CD14-positive monocyte (primary cell): ENCODE data around the gene CRYZ. TPM values are rescaled to one million over a fixed set of nuclear protein-coding genes. Genes with fewer than 3 reads are reported as not detected.

Experiments
- DNase-seq, 3 donors: peaks; one replicate each; pipeline ENCODE4 v3.0.0-alpha.2; 2011 to 2022
- H2AFZ ChIP-seq: 2 replicates; pipeline ENCODE4 v1.6.0; 2012; ENCODE audit warnings: mild to moderate bottlenecking, low read depth, low read length, inconsistent platforms; ENCODE audit not compliant: insufficient read depth, poor library complexity, severe bottlenecking
- H3K27ac ChIP-seq, 2 donors: 1 replicate in 1 of 2; 2 replicates in 1 of 2; pipeline ENCODE4 v1.5.1; 2012 to 2013; ENCODE audit warnings: low read length in 2 of 2, control low read depth in 1 of 2, inconsistent platforms in 1 of 2, low read depth in 1 of 2, mild to moderate bottlenecking in 1 of 2
- H3K27me3 ChIP-seq, 2 donors: one replicate each; pipeline versions ENCODE4 v1.6.0 to v1.6.1; 2011 to 2013; ENCODE audit warnings: low read length in 2 of 2; ENCODE audit not compliant: control insufficient read depth in 2 of 2, insufficient read depth in 2 of 2
- H3K36me3 ChIP-seq, 2 donors: replicated peaks in 1 of 2; 1 replicate in 1 of 2; 2 replicates in 1 of 2; pipeline versions ENCODE4 v1.5.1 to v1.6.1; 2012 to 2013; ENCODE audit warnings: low read length in 2 of 2, control low read depth in 1 of 2, inconsistent platforms in 1 of 2, mild to moderate bottlenecking in 1 of 2; ENCODE audit not compliant: insufficient read depth in 2 of 2, control insufficient read depth in 1 of 2
- H3K4me1 ChIP-seq, 2 donors: 1 replicate in 1 of 2; 2 replicates in 1 of 2; pipeline versions ENCODE4 v1.5.1 to v1.6.1; 2012 to 2013; ENCODE audit warnings: low read length in 2 of 2, control low read depth in 1 of 2, inconsistent platforms in 1 of 2, mild to moderate bottlenecking in 1 of 2, moderate library complexity in 1 of 2; ENCODE audit not compliant: insufficient read depth in 2 of 2, control insufficient read depth in 1 of 2
- H3K4me2 ChIP-seq: replicated peaks from 2 replicates; pipeline ENCODE3; 2012; ENCODE audit warnings: low read length, moderate library complexity, mild to moderate bottlenecking; ENCODE audit not compliant: poor library complexity, severe bottlenecking; ENCODE audit errors: extremely low read depth
- H3K4me3 ChIP-seq, 3 experiments: fragments of 200-600 bp in 1 of 3; sonication (generic) in 1 of 3; replicated peaks in 1 of 3; 1 replicate in 2 of 3; 2 replicates in 1 of 3; pipeline ENCODE4 v1.5.1; 2011 to 2013; ENCODE audit warnings: low read length in 3 of 3, mild to moderate bottlenecking in 3 of 3, control low read depth in 2 of 3, low read depth in 2 of 3, inconsistent platforms in 1 of 3, moderate library complexity in 1 of 3
- H3K79me2 ChIP-seq: 2 replicates; pipeline ENCODE4 v1.6.0; 2012; ENCODE audit warnings: mild to moderate bottlenecking, control low read depth, inconsistent platforms, low read length, moderate library complexity; ENCODE audit not compliant: insufficient read depth
- H3K9ac ChIP-seq: 2 replicates; pipeline ENCODE4 v1.6.0; 2017; ENCODE audit warnings: low read length, mild to moderate bottlenecking; ENCODE audit not compliant: insufficient read depth, poor library complexity, severe bottlenecking
- H3K9me3 ChIP-seq, 2 donors: replicated peaks in 1 of 2; 1 replicate in 1 of 2; 2 replicates in 1 of 2; pipeline versions ENCODE4 v1.5.1 to v1.6.1; 2012 to 2013; ENCODE audit warnings: low read length in 2 of 2, control low read depth in 1 of 2; ENCODE audit not compliant: control insufficient read depth in 1 of 2, insufficient read depth in 1 of 2
- H4K20me1 ChIP-seq: 2 replicates; pipeline ENCODE4 v1.6.0; 2012; ENCODE audit warnings: mild to moderate bottlenecking, low read length, control low read depth, moderate library complexity; ENCODE audit not compliant: insufficient read depth
- H3K27ac Mint-ChIP-seq, 7 donors: one replicate each; pipeline ENCODE4 v1.8.0; 2020; ENCODE audit warnings: mild to moderate bottlenecking in 7 of 7, mixed read lengths in 7 of 7, moderate library complexity in 6 of 7, inconsistent platforms in 2 of 7
- H3K27me3 Mint-ChIP-seq, 3 donors: one replicate each; pipeline ENCODE4 v1.8.0; 2021 to 2022; ENCODE audit warnings: low read depth in 3 of 3, mild to moderate bottlenecking in 3 of 3, mixed read lengths in 3 of 3, moderate library complexity in 3 of 3, inconsistent platforms in 1 of 3
- H3K36me3 Mint-ChIP-seq, 2 donors: one replicate each; pipeline ENCODE4 v1.8.0; 2020; ENCODE audit warnings: mixed read lengths in 2 of 2, inconsistent platforms in 1 of 2, mild to moderate bottlenecking in 1 of 2
- H3K4me1 Mint-ChIP-seq: one replicate; pipeline ENCODE4 v1.8.0; 2020; ENCODE audit warnings: mild to moderate bottlenecking, mixed read lengths
- H3K4me3 Mint-ChIP-seq, 2 donors: one replicate each; pipeline ENCODE4 v1.8.0; 2020; ENCODE audit warnings: mild to moderate bottlenecking in 2 of 2, mixed read lengths in 2 of 2, moderate library complexity in 1 of 2
- H3K9me3 Mint-ChIP-seq, 7 donors: one replicate each; pipeline ENCODE4 v1.8.0; 2020 to 2022; ENCODE audit warnings: mixed read lengths in 7 of 7, mild to moderate bottlenecking in 6 of 7, moderate library complexity in 6 of 7, inconsistent platforms in 2 of 7
- WGBS: methylation state at CpG from one replicate; pipeline ENCODE4 v1.1.5; 2013; ENCODE audit warnings: missing lambda C conversion rate; ENCODE audit not compliant: insufficient coverage; 5-methylcytosine and 5-hydroxymethylcytosine counted together
- intact Hi-C, 2 donors: fragments of 100-400 bp; cut with micrococcal nuclease; formaldehyde crosslinking; loops; one replicate each; pipeline versions ENCODE4 v1.15.0 to v1.15.1; 2023
- polyA plus RNA-seq, 3 donors: library from polyadenylated mRNA; depleted of rRNA in 1 of 3; unstranded in 2 of 3; stranded (reverse) in 1 of 3; fragments of 300-500 nt in 2 of 3; fragments of >200 nt in 1 of 3; fragmentation: Illumina TruSeq in 2 of 3; gene quantifications; 1 replicate in 2 of 3; 2 replicates in 1 of 3; pipeline ENCODE4 v1.2.3, GENCODE V29; 2012 to 2021
- TF ChIP-seq, protein P1 (sequence below): fragments of 200-600 bp; IDR thresholded peaks from one replicate; pipeline ENCODE4 v1.8.0; 2022; ENCODE audit warnings: antibody characterized with exemption, mild to moderate bottlenecking

CRYZ gene
- polyA plus RNA-seq, 3 donors, result 1.6 to 16.4 (median 6.1) TPM

DNA sequence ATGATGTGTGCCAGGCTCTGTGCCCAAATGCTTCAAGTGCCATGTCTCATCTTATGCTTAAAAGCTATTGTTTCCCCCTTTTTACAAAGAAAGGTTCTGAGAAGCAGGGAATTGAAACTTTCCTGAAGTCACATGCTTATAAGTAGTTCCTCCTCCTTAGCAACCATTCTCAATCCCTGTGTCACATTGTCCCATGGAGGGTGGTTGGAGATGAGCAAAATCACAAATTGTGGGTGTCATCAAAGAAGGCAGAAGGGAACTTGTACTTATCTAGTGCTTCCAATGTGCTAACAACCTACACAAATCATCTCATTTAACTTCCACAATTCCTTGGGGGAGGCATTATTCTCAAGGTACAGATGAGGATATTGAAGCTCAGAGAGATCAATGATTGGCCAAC, 49.2 kb downstream of the CRYZ start:
- Histone ChIP-seq H3K4me3 (no peak overlapping the region), H3K36me3 (no peaks in the 10 kb centered on the region), H3K79me2 (no peaks in the 10 kb centered on the region), H2AFZ (no peak overlapping the region), H3K27me3 (no peaks in the 10 kb centered on the region), H3K4me1 (no peaks in the 10 kb centered on the region), H3K27ac (no peak overlapping the region), H4K20me1 (no peaks in the 10 kb centered on the region), H3K4me2 (no peak overlapping the region), H3K9me3 (no peaks in the 10 kb centered on the region), H3K9ac (no peak overlapping the region)
- H3K9me3 Mint-ChIP-seq, result peaks cover 0 to 3% (median 0%) of the 10 kb centered on the region in 7 donors
- H3K36me3 Mint-ChIP-seq, result no peaks in the 10 kb centered on the region
- no peaks in the 10 kb centered on the region for H3K4me1 Mint-ChIP-seq
- intact Hi-C loops, result no loop called here
- no peak overlapping the region for H3K4me3 Mint-ChIP-seq
- TF ChIP-seq, protein P1, sequence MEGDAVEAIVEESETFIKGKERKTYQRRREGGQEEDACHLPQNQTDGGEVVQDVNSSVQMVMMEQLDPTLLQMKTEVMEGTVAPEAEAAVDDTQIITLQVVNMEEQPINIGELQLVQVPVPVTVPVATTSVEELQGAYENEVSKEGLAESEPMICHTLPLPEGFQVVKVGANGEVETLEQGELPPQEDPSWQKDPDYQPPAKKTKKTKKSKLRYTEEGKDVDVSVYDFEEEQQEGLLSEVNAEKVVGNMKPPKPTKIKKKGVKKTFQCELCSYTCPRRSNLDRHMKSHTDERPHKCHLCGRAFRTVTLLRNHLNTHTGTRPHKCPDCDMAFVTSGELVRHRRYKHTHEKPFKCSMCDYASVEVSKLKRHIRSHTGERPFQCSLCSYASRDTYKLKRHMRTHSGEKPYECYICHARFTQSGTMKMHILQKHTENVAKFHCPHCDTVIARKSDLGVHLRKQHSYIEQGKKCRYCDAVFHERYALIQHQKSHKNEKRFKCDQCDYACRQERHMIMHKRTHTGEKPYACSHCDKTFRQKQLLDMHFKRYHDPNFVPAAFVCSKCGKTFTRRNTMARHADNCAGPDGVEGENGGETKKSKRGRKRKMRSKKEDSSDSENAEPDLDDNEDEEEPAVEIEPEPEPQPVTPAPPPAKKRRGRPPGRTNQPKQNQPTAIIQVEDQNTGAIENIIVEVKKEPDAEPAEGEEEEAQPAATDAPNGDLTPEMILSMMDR, result no peak
- no peak overlapping the region for H3K27ac Mint-ChIP-seq
- no peak for DNase-seq
- peaks cover 0 to 2% (median 0%) of the 10 kb centered on the region in 3 donors for H3K27me3 Mint-ChIP-seq

DNA sequence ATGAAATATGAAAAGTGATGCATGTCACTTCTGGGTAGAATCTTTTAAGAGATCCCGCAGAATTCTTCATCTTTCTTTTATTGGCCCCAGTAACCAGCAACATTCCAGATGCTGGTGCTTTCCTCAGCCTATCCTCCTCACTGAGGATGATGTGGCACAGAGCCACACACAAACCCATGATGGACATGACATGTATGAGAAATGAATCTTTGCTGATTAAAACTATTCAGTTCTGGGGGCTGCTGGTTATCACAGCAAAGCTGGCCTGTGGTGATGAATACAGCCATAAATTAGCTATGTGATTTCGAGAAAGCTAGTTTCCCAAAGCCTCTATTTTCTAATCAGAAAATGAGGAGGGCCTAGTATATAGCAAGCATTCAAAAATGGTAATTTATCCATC, 51.0 kb downstream of the CRYZ start:
- peaks cover 0 to 3% (median 0%) of the 10 kb centered on the region in 7 donors for H3K9me3 Mint-ChIP-seq
- Histone ChIP-seq H3K79me2 (no peaks in the 10 kb centered on the region), H3K4me2 (no peak overlapping the region), H3K4me3 (no peak overlapping the region), H3K9ac (no peak overlapping the region), H2AFZ (no peak overlapping the region), H3K27ac (no peak overlapping the region), H4K20me1 (no peaks in the 10 kb centered on the region), H3K9me3 (no peaks in the 10 kb centered on the region), H3K27me3 (no peaks in the 10 kb centered on the region), H3K4me1 (no peaks in the 10 kb centered on the region), H3K36me3 (no peaks in the 10 kb centered on the region)
- intact Hi-C loops, result no loop called here
- H3K4me1 Mint-ChIP-seq, result no peaks in the 10 kb centered on the region
- no CpG with 5 or more reads among the region's 2 CpGs for WGBS
- no peak overlapping the region for H3K27ac Mint-ChIP-seq
- TF ChIP-seq, protein P1, result no peak
- no peak for DNase-seq
- H3K27me3 Mint-ChIP-seq, result peaks cover 0 to 2% (median 0%) of the 10 kb centered on the region in 3 donors
- H3K4me3 Mint-ChIP-seq, result no peak overlapping the region
- no peaks in the 10 kb centered on the region for H3K36me3 Mint-ChIP-seq
